ENCODE data around the gene GRM7. TPM values are rescaled to one million over a fixed set of nuclear protein-coding genes. Genes with fewer than 3 reads are reported as not detected.

Gene GRM7
- total and polyA plus RNA-seq, 9 of the 15 experiments (the other 6 are each of a cell fraction or from before 2014, with no cell fraction given): not detected

DNA sequence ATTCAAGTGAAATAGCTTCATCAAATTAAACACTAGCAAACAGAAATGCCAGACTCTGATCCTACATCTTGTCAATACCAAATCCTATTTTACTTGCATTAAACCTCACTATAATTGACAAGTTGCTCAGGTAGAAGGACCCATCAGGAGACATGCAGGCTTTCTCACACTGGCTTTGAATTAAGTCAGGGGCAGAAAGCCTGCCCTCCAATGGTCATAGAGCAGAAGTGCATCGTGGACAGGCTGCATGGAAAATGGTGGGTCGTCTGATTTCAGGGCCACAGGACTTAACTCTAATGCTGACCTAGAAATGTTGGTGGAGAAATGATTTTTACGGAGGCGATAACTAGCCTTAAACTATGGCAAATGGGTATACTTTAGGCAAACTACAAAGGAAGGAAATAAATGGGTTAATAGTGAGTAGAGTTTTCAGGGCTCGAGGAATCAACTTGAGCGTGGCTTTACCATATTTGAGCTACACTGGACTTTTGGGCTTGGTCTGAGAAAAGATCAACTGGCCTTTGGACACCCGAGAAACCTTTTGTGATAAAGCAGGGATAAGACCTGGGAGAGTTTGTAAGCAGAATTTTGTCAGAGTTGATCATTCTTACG lies 283.9 kb downstream of the GRM7 start:
- TF ChIP-seq, protein P1, sequence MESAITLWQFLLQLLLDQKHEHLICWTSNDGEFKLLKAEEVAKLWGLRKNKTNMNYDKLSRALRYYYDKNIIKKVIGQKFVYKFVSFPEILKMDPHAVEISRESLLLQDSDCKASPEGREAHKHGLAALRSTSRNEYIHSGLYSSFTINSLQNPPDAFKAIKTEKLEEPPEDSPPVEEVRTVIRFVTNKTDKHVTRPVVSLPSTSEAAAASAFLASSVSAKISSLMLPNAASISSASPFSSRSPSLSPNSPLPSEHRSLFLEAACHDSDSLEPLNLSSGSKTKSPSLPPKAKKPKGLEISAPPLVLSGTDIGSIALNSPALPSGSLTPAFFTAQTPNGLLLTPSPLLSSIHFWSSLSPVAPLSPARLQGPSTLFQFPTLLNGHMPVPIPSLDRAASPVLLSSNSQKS (CRISPR knock-in tag; IDR thresholded peaks at IDR 0.05): no peak
- TF ChIP-seq RAD21 (CRISPR knock-in tag; conservative IDR thresholded peaks at IDR 0.05 in 1 of 2, IDR thresholded peaks at IDR 0.05 in 1 of 2) (peak; percentile 20 to 42; a peak in 3 of 4 replicates), CBX3 (IDR thresholded peaks at IDR 0.05; ENCODE audit: borderline replicate concordance in 1 of 2, low read length in 2 of 2) (no peak)
- TF ChIP-seq, protein P2, sequence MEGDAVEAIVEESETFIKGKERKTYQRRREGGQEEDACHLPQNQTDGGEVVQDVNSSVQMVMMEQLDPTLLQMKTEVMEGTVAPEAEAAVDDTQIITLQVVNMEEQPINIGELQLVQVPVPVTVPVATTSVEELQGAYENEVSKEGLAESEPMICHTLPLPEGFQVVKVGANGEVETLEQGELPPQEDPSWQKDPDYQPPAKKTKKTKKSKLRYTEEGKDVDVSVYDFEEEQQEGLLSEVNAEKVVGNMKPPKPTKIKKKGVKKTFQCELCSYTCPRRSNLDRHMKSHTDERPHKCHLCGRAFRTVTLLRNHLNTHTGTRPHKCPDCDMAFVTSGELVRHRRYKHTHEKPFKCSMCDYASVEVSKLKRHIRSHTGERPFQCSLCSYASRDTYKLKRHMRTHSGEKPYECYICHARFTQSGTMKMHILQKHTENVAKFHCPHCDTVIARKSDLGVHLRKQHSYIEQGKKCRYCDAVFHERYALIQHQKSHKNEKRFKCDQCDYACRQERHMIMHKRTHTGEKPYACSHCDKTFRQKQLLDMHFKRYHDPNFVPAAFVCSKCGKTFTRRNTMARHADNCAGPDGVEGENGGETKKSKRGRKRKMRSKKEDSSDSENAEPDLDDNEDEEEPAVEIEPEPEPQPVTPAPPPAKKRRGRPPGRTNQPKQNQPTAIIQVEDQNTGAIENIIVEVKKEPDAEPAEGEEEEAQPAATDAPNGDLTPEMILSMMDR (IDR thresholded peaks at IDR 0.05 in 2 of 3, conservative IDR thresholded peaks at IDR 0.05 in 1 of 3; ENCODE audit: insufficient read depth in 2 of 3, low read depth in 1 of 3, low read length in 3 of 3): peak; percentile 22 to 63 (median 35); a peak in 5 of 6 replicates
- TF ChIP-seq, protein P3, sequence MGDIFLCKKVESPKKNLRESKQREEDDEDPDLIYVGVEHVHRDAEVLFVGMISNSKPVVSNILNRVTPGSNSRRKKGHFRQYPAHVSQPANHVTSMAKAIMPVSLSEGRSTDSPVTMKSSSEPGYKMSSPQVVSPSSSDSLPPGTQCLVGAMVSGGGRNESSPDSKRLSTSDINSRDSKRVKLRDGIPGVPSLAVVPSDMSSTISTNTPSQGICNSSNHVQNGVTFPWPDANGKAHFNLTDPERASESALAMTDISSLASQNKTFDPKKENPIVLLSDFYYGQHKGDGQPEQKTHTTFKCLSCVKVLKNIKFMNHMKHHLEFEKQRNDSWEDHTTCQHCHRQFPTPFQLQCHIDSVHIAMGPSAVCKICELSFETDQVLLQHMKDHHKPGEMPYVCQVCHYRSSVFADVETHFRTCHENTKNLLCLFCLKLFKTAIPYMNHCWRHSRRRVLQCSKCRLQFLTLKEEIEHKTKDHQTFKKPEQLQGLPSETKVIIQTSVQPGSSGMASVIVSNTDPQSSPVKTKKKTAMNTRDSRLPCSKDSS (IDR thresholded peaks at IDR 0.05; ENCODE audit: low read depth, partially characterized antibody): no peak
- H3K4me2 ChIP-seq (ENCODE audit: insufficient read depth, low read length): no peak overlapping the region
- BruUV-seq (replicated peaks): no TSS peak
- H2AFZ ChIP-seq (ENCODE audit: low read depth, low read length): no peak overlapping the region
- in situ Hi-C loops (cut with MboI) (no loop called here), intact Hi-C loops (cut with micrococcal nuclease) (no loop called here)
- H4K20me1 ChIP-seq (replicated peaks; ENCODE audit: control insufficient read depth, insufficient read depth, low read length): no peaks in the 10 kb centered on the region
- DNase-seq (ENCODE audit: extremely low read depth in 1 of 4, low spot score in 3 of 4) (peak; percentile 6 to 28 (median 16)), FAIRE-seq (no peak), ATAC-seq (peak; percentile 51; the same call in 2 of the 3 replicates)
- no peaks in the 10 kb centered on the region for H3K79me2 ChIP-seq (ENCODE audit: control insufficient read depth, insufficient read depth, low read length)
- 2% methylated on average over 8 of the region's 8 CpGs for WGBS (ENCODE audit: insufficient coverage, low coverage, missing lambda C conversion rate)
- no peak overlapping the region for H3K27ac ChIP-seq (ENCODE audit: extremely low read depth, low read depth, low read length)
- no peaks in the 10 kb centered on the region for H3K4me1 ChIP-seq (replicated peaks in 1 of 2; ENCODE audit: control insufficient read depth in 2 of 2, insufficient read depth in 2 of 2, low read length in 2 of 2)
- H3K27me3 ChIP-seq (ENCODE audit: control insufficient read depth in 2 of 2, insufficient read depth in 2 of 2, low read length in 2 of 2): no peaks in the 10 kb centered on the region
- H3K4me3 ChIP-seq: no peak overlapping the region
- H3K9ac ChIP-seq (ENCODE audit: insufficient read depth in 1 of 2, low read depth in 2 of 2, low read length in 2 of 2): no peak overlapping the region
- POLR2A ChIA-PET: no interaction called here
- no peaks in the 10 kb centered on the region for H3K36me3 ChIP-seq (ENCODE audit: control insufficient read depth, insufficient read depth, low read length)
- CTCF ChIA-PET (ENCODE audit: low intra/inter-chr PET ratio): no interaction called here
- H3K9me3 ChIP-seq (replicated peaks; ENCODE audit: control insufficient read depth, insufficient read depth, low read depth, low read length): peaks cover 4% of the 10 kb centered on the region; the same call in 1 of the 2 replicates
- no peaks in the 10 kb centered on the region for H3K9me1 ChIP-seq (ENCODE audit: control insufficient read depth, insufficient read depth, low read length)

Measured in K562 (cell line).